PC-3 (cell line): Measurements from ENCODE around the gene PYGO1. TPM values are rescaled to one million over a fixed set of nuclear protein-coding genes. Genes with fewer than 3 reads are reported as not detected.

Experiments used
- ATAC-seq: fragments of 200-7000 bp; cut with Tn5 transposase; 2 replicates; pipeline ENCODE4 v1.9.1; 2020; ENCODE audit warnings: mild to moderate bottlenecking, moderate library complexity
- BruUV-seq: library from RNA; stranded (reverse); fragments of 400-500 nt; replicated peaks from 2 replicates; lab custom pipeline; 2021; lab: Mats Ljungman, UMichigan
- CTCF ChIA-PET: fragments of 300-600 bp; sonication (Branson Sonifier 250); formaldehyde crosslinking; loops from one replicate; lab custom pipeline; 2022; ENCODE audit warnings: antibody characterized with exemption; lab: Charles Lee
- POLR2A ChIA-PET: fragments of 300-600 bp; sonication (Branson Sonifier 250); formaldehyde crosslinking; loops from one replicate; lab custom pipeline; 2022; ENCODE audit warnings: antibody characterized with exemption; ENCODE audit not compliant: unreplicated experiment; lab: Charles Lee
- DNase-seq: peaks from one replicate; pipeline ENCODE4 v3.0.0-alpha.2; 2015
- H2AFZ ChIP-seq: fragments of 300-600 bp; sonication (generic); 2 replicates; pipeline ENCODE4 v1.6.0; 2016; ENCODE audit warnings: antibody characterized with exemption, low read length
- H3F3A ChIP-seq: fragments of 300-600 bp; sonication (generic); one replicate; pipeline ENCODE4 v1.6.0; 2017; ENCODE audit warnings: antibody characterized with exemption, low read length, control low read depth, mild to moderate bottlenecking; ENCODE audit not compliant: unreplicated experiment
- H3K27ac ChIP-seq: fragments of 300-600 bp; sonication (generic); 2 replicates; pipeline ENCODE4 v1.5.1; 2016; ENCODE audit warnings: mild to moderate bottlenecking, low read length
- H3K27me3 ChIP-seq: fragments of 300-600 bp; sonication (generic); 2 replicates; pipeline ENCODE4 v1.6.1; 2016; ENCODE audit warnings: low read length, mixed read lengths
- H3K36me3 ChIP-seq: fragments of 300-600 bp; sonication (generic); 2 replicates; pipeline ENCODE4 v1.6.1; 2016; ENCODE audit warnings: low read depth, mixed run types, low read length, mixed read lengths
- H3K4me1 ChIP-seq: fragments of 300-600 bp; sonication (generic); 2 replicates; pipeline ENCODE4 v1.5.1; 2016; ENCODE audit warnings: low read length; ENCODE audit not compliant: insufficient read depth
- H3K4me2 ChIP-seq: fragments of 300-600 bp; sonication (generic); 2 replicates; pipeline ENCODE4 v1.6.0; 2016; ENCODE audit warnings: low read length
- H3K4me3 ChIP-seq: fragments of 300-600 bp; sonication (generic); 2 replicates; pipeline ENCODE4 v1.5.1; 2016; ENCODE audit warnings: mild to moderate bottlenecking, low read length, mixed read lengths
- H3K79me2 ChIP-seq: fragments of 300-600 bp; sonication (generic); 2 replicates; pipeline ENCODE4 v1.6.1; 2017; ENCODE audit warnings: low read length, mixed read lengths
- H3K9ac ChIP-seq: fragments of 300-600 bp; sonication (generic); 2 replicates; pipeline ENCODE4 v1.6.0; 2016; ENCODE audit warnings: mild to moderate bottlenecking, low read length
- H3K9me2 ChIP-seq: fragments of 300-600 bp; sonication (generic); replicated peaks from 2 replicates; pipeline ENCODE4 v1.6.1; 2016; ENCODE audit warnings: mixed run types, low read length, mixed read lengths
- H3K9me3 ChIP-seq: fragments of 300-600 bp; sonication (generic); 2 replicates; pipeline ENCODE4 v1.6.1; 2016; ENCODE audit warnings: low read length, mixed read lengths
- H4K20me1 ChIP-seq: fragments of 300-600 bp; sonication (generic); 2 replicates; pipeline ENCODE4 v1.6.1; 2016; ENCODE audit warnings: low read length, mixed read lengths
- EZH2 ChIP-seq: fragments of 300-600 bp; sonication (generic); IDR thresholded peaks from one replicate; pipeline ENCODE4 v1.6.1; 2017; ENCODE audit warnings: antibody characterized with exemption, mild to moderate bottlenecking, low read length; ENCODE audit not compliant: unreplicated experiment
- EZH2phosphoT487 ChIP-seq: fragments of 300-600 bp; sonication (generic); IDR thresholded peaks from 2 replicates; pipeline ENCODE4 v1.6.1; 2018; ENCODE audit warnings: mild to moderate bottlenecking, antibody characterized with exemption, low read length, borderline replicate concordance
- intact Hi-C: fragments of 100-400 bp; cut with micrococcal nuclease; formaldehyde crosslinking; loops from 2 replicates; pipeline ENCODE4 v1.9.0; 2023
- total RNA-seq: library from RNA; depleted of rRNA; stranded (reverse); fragments of >200 nt; gene quantifications from 2 replicates; pipeline ENCODE4 v1.2.3, GENCODE V29; 2014
- TF ChIP-seq, protein P1 (sequence below): fragments of 300-600 bp; sonication (generic); conservative IDR thresholded peaks from 2 replicates; pipeline ENCODE4 v1.5.1; 2017; ENCODE audit warnings: antibody characterized with exemption, low read depth, mild to moderate bottlenecking, low read length

Gene PYGO1
- total RNA-seq, 1 experiment from 2014 or later = 2.0 TPM

DNA sequence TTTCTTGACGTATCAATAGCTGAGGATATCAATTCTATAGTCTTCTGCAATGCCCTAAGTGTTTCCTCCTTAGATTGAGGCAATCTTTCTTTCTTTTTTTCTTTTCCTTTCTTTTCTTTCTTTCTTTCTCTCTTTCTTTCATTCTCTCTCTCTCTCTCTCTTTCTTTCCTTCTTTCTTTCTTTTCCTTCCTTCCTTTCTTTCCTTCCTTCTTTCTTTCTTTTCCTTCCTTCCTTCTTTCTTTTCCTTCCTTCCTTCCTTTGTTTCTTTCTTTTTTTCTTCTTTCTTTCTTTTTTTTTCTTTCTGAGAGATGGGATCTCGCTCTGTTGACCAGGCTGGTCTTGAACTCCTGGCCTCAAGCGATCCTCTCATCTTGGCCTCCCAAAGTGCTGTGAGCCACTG lies 70.1 kb downstream of the PYGO1 start:
- H3K36me3 ChIP-seq = no peaks in the 10 kb centered on the region
- no peaks in the 10 kb centered on the region for H3K27me3 ChIP-seq
- H3F3A ChIP-seq = no peaks in the 10 kb centered on the region
- no peaks in the 10 kb centered on the region for H3K9me2 ChIP-seq
- ChIA-PET POLR2A (no interaction called here), CTCF (no interaction called here)
- no peaks in the 10 kb centered on the region for H3K9me3 ChIP-seq
- H3K9ac ChIP-seq = no peak overlapping the region
- no peaks in the 10 kb centered on the region for H3K79me2 ChIP-seq
- no TSS peak for BruUV-seq
- no peak overlapping the region for H3K4me3 ChIP-seq
- H3K4me1 ChIP-seq = peaks cover 14% of the 10 kb centered on the region
- intact Hi-C loops = loop anchor here (2.0 kb wide), 1 partner anchor 123 kb away; no protein-coding TSS in a partner anchor
- no peak overlapping the region for H3K4me2 ChIP-seq
- no peaks in the 10 kb centered on the region for H4K20me1 ChIP-seq
- no peak overlapping the region for H3K27ac ChIP-seq
- ATAC-seq (no peak), DNase-seq (no peak)
- H2AFZ ChIP-seq = no peak overlapping the region
- TF ChIP-seq EZH2phosphoT487 (no peak), EZH2 (no peak)
- TF ChIP-seq, protein P1, sequence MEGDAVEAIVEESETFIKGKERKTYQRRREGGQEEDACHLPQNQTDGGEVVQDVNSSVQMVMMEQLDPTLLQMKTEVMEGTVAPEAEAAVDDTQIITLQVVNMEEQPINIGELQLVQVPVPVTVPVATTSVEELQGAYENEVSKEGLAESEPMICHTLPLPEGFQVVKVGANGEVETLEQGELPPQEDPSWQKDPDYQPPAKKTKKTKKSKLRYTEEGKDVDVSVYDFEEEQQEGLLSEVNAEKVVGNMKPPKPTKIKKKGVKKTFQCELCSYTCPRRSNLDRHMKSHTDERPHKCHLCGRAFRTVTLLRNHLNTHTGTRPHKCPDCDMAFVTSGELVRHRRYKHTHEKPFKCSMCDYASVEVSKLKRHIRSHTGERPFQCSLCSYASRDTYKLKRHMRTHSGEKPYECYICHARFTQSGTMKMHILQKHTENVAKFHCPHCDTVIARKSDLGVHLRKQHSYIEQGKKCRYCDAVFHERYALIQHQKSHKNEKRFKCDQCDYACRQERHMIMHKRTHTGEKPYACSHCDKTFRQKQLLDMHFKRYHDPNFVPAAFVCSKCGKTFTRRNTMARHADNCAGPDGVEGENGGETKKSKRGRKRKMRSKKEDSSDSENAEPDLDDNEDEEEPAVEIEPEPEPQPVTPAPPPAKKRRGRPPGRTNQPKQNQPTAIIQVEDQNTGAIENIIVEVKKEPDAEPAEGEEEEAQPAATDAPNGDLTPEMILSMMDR = no peak

DNA sequence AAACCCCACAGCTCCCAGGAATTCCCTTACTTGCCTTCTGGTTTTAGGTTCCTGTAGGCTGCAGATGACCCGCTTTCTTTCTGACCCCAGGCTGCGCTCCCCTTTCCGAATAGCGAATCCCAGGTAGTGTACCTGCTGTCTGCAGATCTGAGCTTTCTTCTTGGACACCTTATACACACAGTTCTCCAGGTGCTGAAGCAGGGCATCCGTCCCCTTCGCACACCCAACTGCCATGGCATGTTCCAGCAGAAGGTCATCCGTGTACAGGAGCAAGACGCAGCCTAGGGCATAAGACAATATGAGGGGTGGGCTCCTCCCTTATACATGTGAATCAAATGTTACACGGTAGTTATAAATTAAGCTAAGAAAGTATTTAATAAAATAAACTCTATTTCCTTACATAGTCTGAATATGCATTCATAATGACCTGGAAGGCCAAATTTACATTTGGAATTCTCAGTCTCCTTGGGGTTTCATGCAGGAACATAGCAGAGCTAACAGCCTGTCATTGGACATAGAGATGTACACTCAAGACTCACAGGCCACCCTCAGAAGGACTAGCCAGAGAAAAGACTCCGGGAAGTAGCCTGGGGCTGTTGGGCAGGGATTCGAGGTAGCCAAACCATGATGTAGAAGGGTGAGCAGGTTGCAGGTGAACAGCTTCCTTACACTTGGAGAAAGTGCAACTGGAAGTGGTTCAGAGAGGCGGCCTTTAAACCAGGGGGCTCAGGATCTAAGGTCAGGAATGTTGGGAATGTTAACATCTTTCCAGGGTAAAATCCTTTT lies 72.0 kb downstream of the PYGO1 start:
- Histone ChIP-seq H3K27ac (no peak overlapping the region), H3K36me3 (no peaks in the 10 kb centered on the region), H3K4me1 (peaks cover 14% of the 10 kb centered on the region), H3K9me3 (no peaks in the 10 kb centered on the region), H3K27me3 (no peaks in the 10 kb centered on the region), H3K4me2 (no peak overlapping the region), H3K9me2 (no peaks in the 10 kb centered on the region), H3K9ac (no peak overlapping the region), H4K20me1 (no peaks in the 10 kb centered on the region), H3K79me2 (no peaks in the 10 kb centered on the region), H2AFZ (no peak overlapping the region), H3F3A (no peaks in the 10 kb centered on the region), H3K4me3 (no peak overlapping the region)
- CTCF ChIA-PET = interaction anchor here (0.6 kb wide), 1 partner anchor 117 kb away, joined by 9 read pairs; no protein-coding TSS in a partner anchor
- intact Hi-C loops = no loop called here
- no TSS peak for BruUV-seq
- ATAC-seq (no peak), DNase-seq (no peak)
- POLR2A ChIA-PET = no interaction called here
- TF ChIP-seq, protein P1 = no peak
- no peak for TF ChIP-seq EZH2phosphoT487
- TF ChIP-seq EZH2 = no peak

DNA sequence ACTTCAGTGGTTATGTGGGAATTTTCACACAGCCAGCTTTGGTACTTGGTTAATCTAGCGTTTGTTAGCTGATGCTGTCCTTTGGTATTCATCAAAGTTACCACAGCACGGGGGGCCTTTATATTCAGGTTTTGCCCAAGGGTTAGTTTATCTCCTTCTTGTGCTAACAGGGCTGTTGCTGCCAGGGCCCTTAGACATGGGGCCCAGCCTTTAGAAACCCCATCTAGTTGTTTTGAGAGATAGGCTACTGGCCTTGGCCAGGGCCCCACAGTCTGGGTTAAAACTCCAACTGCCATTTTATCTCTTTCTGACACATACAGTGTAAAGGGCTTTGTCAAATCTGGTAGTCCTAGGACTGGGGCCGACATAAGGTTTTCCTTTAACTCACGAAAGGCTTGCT lies 72.7 kb downstream of the PYGO1 start:
- TF ChIP-seq EZH2phosphoT487 (no peak), EZH2 (no peak)
- TF ChIP-seq, protein P1 = no peak
- Histone ChIP-seq H4K20me1 (no peaks in the 10 kb centered on the region), H2AFZ (no peak overlapping the region), H3K4me1 (peaks cover 14% of the 10 kb centered on the region), H3K9me2 (no peaks in the 10 kb centered on the region), H3K9me3 (no peaks in the 10 kb centered on the region), H3K36me3 (no peaks in the 10 kb centered on the region), H3K27me3 (no peaks in the 10 kb centered on the region), H3K27ac (no peak overlapping the region), H3K79me2 (no peaks in the 10 kb centered on the region), H3K4me3 (no peak overlapping the region), H3K4me2 (no peak overlapping the region), H3F3A (no peaks in the 10 kb centered on the region), H3K9ac (no peak overlapping the region)
- POLR2A ChIA-PET = no interaction called here
- intact Hi-C loops = no loop called here
- no TSS peak for BruUV-seq
- DNase-seq (no peak), ATAC-seq (no peak)
- CTCF ChIA-PET = no interaction called here
